HL-60 (cell line): Measurements from ENCODE around the gene HIP1R.

ENCODE experiments used
- GABPA ChIP-seq: IDR thresholded peaks from 2 replicates; pipeline ENCODE4 v1.6.1; 2012; ENCODE audit warnings: low read depth
- POLR2AphosphoS5 ChIP-seq: IDR thresholded peaks from 2 replicates; pipeline ENCODE4 v1.6.1; 2012; ENCODE audit warnings: low read depth
- TF ChIP-seq, protein P1 (sequence below): IDR thresholded peaks from one replicate; pipeline ENCODE4 v1.5.1; 2011; ENCODE audit warnings: low read length, control low read depth, inconsistent platforms; ENCODE audit not compliant: insufficient read depth

DNA sequence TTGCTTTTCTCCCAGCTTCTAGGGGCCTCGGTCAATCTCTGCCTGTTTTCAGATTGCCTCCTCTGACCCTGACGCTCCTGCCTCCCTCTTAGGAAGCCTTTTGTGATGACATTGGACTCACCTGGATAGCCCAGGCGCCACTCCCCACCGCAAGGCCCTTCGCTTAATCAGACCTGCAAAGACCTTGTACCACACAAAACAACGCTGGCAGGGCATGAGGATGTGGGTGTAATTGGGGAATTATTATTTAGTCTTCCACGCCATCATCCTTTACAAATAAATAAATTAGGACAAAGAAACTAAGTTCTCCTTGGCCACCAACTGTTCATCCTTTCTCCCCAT is 68.4 kb downstream of the HIP1R start:
- no peak for TF ChIP-seq GABPA
- TF ChIP-seq, protein P1, sequence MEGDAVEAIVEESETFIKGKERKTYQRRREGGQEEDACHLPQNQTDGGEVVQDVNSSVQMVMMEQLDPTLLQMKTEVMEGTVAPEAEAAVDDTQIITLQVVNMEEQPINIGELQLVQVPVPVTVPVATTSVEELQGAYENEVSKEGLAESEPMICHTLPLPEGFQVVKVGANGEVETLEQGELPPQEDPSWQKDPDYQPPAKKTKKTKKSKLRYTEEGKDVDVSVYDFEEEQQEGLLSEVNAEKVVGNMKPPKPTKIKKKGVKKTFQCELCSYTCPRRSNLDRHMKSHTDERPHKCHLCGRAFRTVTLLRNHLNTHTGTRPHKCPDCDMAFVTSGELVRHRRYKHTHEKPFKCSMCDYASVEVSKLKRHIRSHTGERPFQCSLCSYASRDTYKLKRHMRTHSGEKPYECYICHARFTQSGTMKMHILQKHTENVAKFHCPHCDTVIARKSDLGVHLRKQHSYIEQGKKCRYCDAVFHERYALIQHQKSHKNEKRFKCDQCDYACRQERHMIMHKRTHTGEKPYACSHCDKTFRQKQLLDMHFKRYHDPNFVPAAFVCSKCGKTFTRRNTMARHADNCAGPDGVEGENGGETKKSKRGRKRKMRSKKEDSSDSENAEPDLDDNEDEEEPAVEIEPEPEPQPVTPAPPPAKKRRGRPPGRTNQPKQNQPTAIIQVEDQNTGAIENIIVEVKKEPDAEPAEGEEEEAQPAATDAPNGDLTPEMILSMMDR: no peak
- no peak for TF ChIP-seq POLR2AphosphoS5
